Body of pancreas (tissue), 4 donors: Measurements from ENCODE around the gene CLP1. TPM values are rescaled to one million over a fixed set of nuclear protein-coding genes. Genes with fewer than 3 reads are reported as not detected.

ENCODE experiments used
- ATAC-seq: fragments of 150-250 bp; one replicate; pipeline ENCODE4 v1.9.1; 2016
- DNase-seq, 4 donors: peaks; one replicate each; pipeline ENCODE4 v3.0.0-alpha.2; 2019
- H3K27ac ChIP-seq, 4 donors: fragments of 200-600 bp; sonication (generic); 1 replicate in 3 of 4; 2 replicates in 1 of 4; pipeline versions ENCODE4 v1.5.1 to v1.6.1; 2016 to 2019; ENCODE audit warnings: mild to moderate bottlenecking in 1 of 4, mixed read lengths in 1 of 4, moderate library complexity in 1 of 4
- H3K27me3 ChIP-seq, 2 donors: fragments of 200-600 bp; sonication (generic); one replicate each; pipeline ENCODE4 v1.6.0; 2016; ENCODE audit warnings: mild to moderate bottlenecking in 1 of 2
- H3K36me3 ChIP-seq, 2 donors: fragments of 200-600 bp; sonication (generic); replicated peaks in 1 of 2; 2 replicates each; pipeline ENCODE4 v1.5.1; 2016; ENCODE audit warnings: low read depth in 2 of 2; ENCODE audit not compliant: insufficient read depth in 1 of 2
- H3K4me1 ChIP-seq: fragments of 200-600 bp; sonication (generic); one replicate; pipeline ENCODE4 v1.6.0; 2016
- H3K4me3 ChIP-seq, 2 donors: fragments of 200-600 bp; sonication (generic); 1 replicate in 1 of 2; 2 replicates in 1 of 2; pipeline ENCODE4 v1.5.1; 2016 to 2019
- H3K9me3 ChIP-seq, 3 donors: fragments of 200-600 bp; sonication (generic); 1 replicate in 2 of 3; 2 replicates in 1 of 3; pipeline ENCODE4 v1.5.1; 2016
- CTCF ChIP-seq, 7 experiments: fragments of 450-650 bp in 4 of 7; fragments of 200-600 bp in 3 of 7; sonication (generic) in 3 of 7; IDR thresholded peaks; one replicate each; pipeline ENCODE4 v1.5.1; 2016 to 2019; ENCODE audit warnings: antibody characterized with exemption in 7 of 7
- POLR2A ChIP-seq, 3 donors: fragments of 450-650 bp; IDR thresholded peaks; one replicate each; pipeline ENCODE4 v1.6.1; 2016; ENCODE audit warnings: antibody characterized with exemption in 3 of 3, mild to moderate bottlenecking in 2 of 3
- WGBS, 2 donors: methylation state at CpG; one replicate each; pipeline ENCODE4 v1.1.5; 2017; 5-methylcytosine and 5-hydroxymethylcytosine counted together
- intact Hi-C: fragments of 100-400 bp; cut with DNase I; formaldehyde crosslinking; loops from one replicate; pipeline ENCODE4 v1.15.1; 2023
- total RNA-seq, 2 donors: library from RNA; depleted of rRNA; stranded (reverse); fragments of >200 nt; gene quantifications; one replicate each; pipeline ENCODE4 v1.1.0, GENCODE V29; 2016

The CLP1 gene
- total RNA-seq, 2 donors from 2014 or later: 3.3 to 7.3 TPM

- TF ChIP-seq POLR2A (IDR thresholded peaks at IDR 0.05) (no peak), CTCF (IDR thresholded peaks at IDR 0.05) (no peak)
- intact Hi-C loops: loop anchor here (10.0 kb wide), 1 partner anchor 51 kb away; the partner anchor contains the start of genes MED19 and TMX2
- Histone ChIP-seq H3K9me3 (no peaks in the 10 kb centered on the region), H3K27ac (no peak overlapping the region), H3K4me3 (no peak overlapping the region), H3K4me1 (peaks cover 17% of the 10 kb centered on the region), H3K36me3 (peaks cover 5 to 15% of the 10 kb centered on the region in 2 donors), H3K27me3 (no peaks in the 10 kb centered on the region)
- DNase-seq (no peak), ATAC-seq (no peak)
- WGBS, 2 donors: 77 to 80% methylated on average over 9 of the region's 9 CpGs
Measured at GRCh38 chr11:57663975-57664374, 6.4 kb downstream of the CLP1 start.

- intact Hi-C loops: loop anchor here (10.0 kb wide), 1 partner anchor 48 kb away; the partner anchor contains the start of genes MED19 and TMX2
- 0 to 1% methylated on average over 22 to 29 of the region's 29 CpGs for WGBS, 2 donors
- Histone ChIP-seq H3K4me3 (peak overlapping the region; percentile 0 to 95), H3K36me3 (peaks cover 0 to 2% of the 10 kb centered on the region in 2 donors), H3K27ac (peak overlapping the region; percentile 97 to 99 (median 98)), H3K9me3 (no peaks in the 10 kb centered on the region), H3K27me3 (no peaks in the 10 kb centered on the region), H3K4me1 (peaks cover 25% of the 10 kb centered on the region)
- peak in 1 of 7 experiments; percentile 9 for TF ChIP-seq CTCF (IDR thresholded peaks at IDR 0.05)
- peak in 1 of 3 donors; percentile 25 for TF ChIP-seq POLR2A (IDR thresholded peaks at IDR 0.05)
- peak; percentile 95 to 99 (median 98) for DNase-seq
- peak; percentile 89 for ATAC-seq
Measured at GRCh38 chr11:57667117-57667735, 9.7 kb downstream of the CLP1 start.

GRCh38 chr11:57667736-57668433 is 10.3 kb downstream of the CLP1 start, which contains the start of gene ZDHHC5:
TSS of gene ZDHHC5 (plus strand) at chr11:57668114. CDS start at chr11:57673091, 4,977 bp downstream.
- Histone ChIP-seq H3K27ac (peak within 1 kb of the TSS; percentile 97 to 99 (median 98)), H3K9me3 (no peaks in the 10 kb centered on the region), H3K4me1 (peaks cover 25% of the 10 kb centered on the region), H3K4me3 (peak within 1 kb of the TSS; percentile 73 to 95), H3K27me3 (no peaks in the 10 kb centered on the region), H3K36me3 (peaks cover 0 to under 1% of the 10 kb centered on the region in 2 donors)
- TF ChIP-seq POLR2A (IDR thresholded peaks at IDR 0.05) (peak; percentile 73 to 81 (median 78)), CTCF (IDR thresholded peaks at IDR 0.05) (peak; percentile 23 to 68 (median 35))
- intact Hi-C loops: loop anchor here (10.0 kb wide), 1 partner anchor 47 kb away; the partner anchor contains the start of genes MED19 and TMX2
- WGBS, 2 donors: 0 to 1% methylated on average over 25 to 90 of the region's 96 CpGs
- ATAC-seq (peak; percentile 92), DNase-seq (peak; percentile 98 to 99 (median 99))

GRCh38 chr11:57668434-57668782 is 10.8 kb downstream of the CLP1 start:
- ATAC-seq (peak; percentile 1), DNase-seq (peak in 1 of 4 donors; percentile 28)
- peaks cover 25% of the 10 kb centered on the region for H3K4me1 ChIP-seq
- peaks cover 0 to 3% of the 10 kb centered on the region in 2 donors for H3K36me3 ChIP-seq
- no peaks in the 10 kb centered on the region for H3K27me3 ChIP-seq
- TF ChIP-seq POLR2A (IDR thresholded peaks at IDR 0.05): no peak
- no peak for TF ChIP-seq CTCF (IDR thresholded peaks at IDR 0.05)
- WGBS, 2 donors: 1% methylated on average over 14 to 30 of the region's 31 CpGs
- H3K4me3 ChIP-seq: peak overlapping the region; percentile 73 to 95
- intact Hi-C loops: loop anchor here (10.0 kb wide), 1 partner anchor 46 kb away; the partner anchor contains the start of genes MED19 and TMX2
- H3K27ac ChIP-seq: peak overlapping the region; percentile 97 to 99 (median 98)
- H3K9me3 ChIP-seq: no peaks in the 10 kb centered on the region
